Psoas muscle (tissue), 8 donors: Measurements from ENCODE around the gene ERVMER34-1. TPM values are rescaled to one million over a fixed set of nuclear protein-coding genes. Genes with fewer than 3 reads are reported as not detected.

Source experiments
- ATAC-seq, 4 donors: fragments of 200-7000 bp; cut with Tn5 transposase; one replicate each; pipeline ENCODE4 v1.9.1; 2020; ENCODE audit warnings: moderate library complexity in 3 of 4, mild to moderate bottlenecking in 2 of 4
- DNase-seq, 2 donors: peaks; one replicate each; pipeline ENCODE4 v3.0.0-alpha.2; 2020
- H3K27ac ChIP-seq: fragments of 200-600 bp; one replicate; pipeline ENCODE4 v1.8.0; 2022
- H3K27me3 ChIP-seq, 3 donors: fragments of 200-600 bp in 1 of 3; one replicate each; pipeline versions ENCODE4 v1.6.1 to v1.8.0; 2013 to 2022; ENCODE audit warnings: low read length in 2 of 3, mild to moderate bottlenecking in 2 of 3, moderate library complexity in 1 of 3; ENCODE audit not compliant: insufficient read depth in 3 of 3
- H3K36me3 ChIP-seq, 2 donors: fragments of 200-600 bp in 1 of 2; one replicate each; pipeline versions ENCODE4 v1.6.1 to v1.8.0; 2013 to 2022; ENCODE audit warnings: low read depth in 1 of 2, mild to moderate bottlenecking in 1 of 2, moderate library complexity in 1 of 2; ENCODE audit not compliant: insufficient read depth in 1 of 2
- H3K4me1 ChIP-seq: fragments of 200-600 bp; one replicate; pipeline ENCODE4 v1.8.0; 2022
- H3K4me3 ChIP-seq: fragments of 200-600 bp; one replicate; pipeline ENCODE4 v1.8.0; 2022; ENCODE audit warnings: mild to moderate bottlenecking
- H3K9me3 ChIP-seq: fragments of 200-600 bp; one replicate; pipeline ENCODE4 v1.8.0; 2022
- WGBS, 3 donors: extraction: QIAGEN DNeasy Blood & Tissue Kit; methylation state at CpG; one replicate each; pipeline versions ENCODE4 v1.1.6 to v1.1.7; 2013; 5-methylcytosine and 5-hydroxymethylcytosine counted together
- intact Hi-C, 2 donors: fragments of 100-400 bp; cut with DNase I; formaldehyde crosslinking; loops; one replicate each; pipeline versions ENCODE4 v1.11.0 to v1.14.2; 2022
- polyA plus RNA-seq, 3 donors: library from polyadenylated mRNA; stranded (reverse); fragments of 200-250 nt; gene quantifications; one replicate each; pipeline ENCODE4 v1.2.3, GENCODE V29; 2013
- total RNA-seq, 4 donors: library from RNA; stranded (reverse); fragmentation: NEBNext Ultra II Directional in 2 of 4; extraction: Animal tissue kit (Norgen Biotek cat#: 25700) in 2 of 4; gene quantifications; one replicate each; pipeline versions ENCODE4 v1.2.1 to v1.2.4, GENCODE V29; 2021 to 2023
- TF ChIP-seq, protein P1 (sequence below): fragments of 200-600 bp; IDR thresholded peaks from one replicate; pipeline ENCODE4 v1.8.0; 2022; ENCODE audit warnings: antibody characterized with exemption
- donor health status: healthy with polysubstance abuse.
- donor health status: DM: no; HTN: no; CAD: no; lungs with moderate emphysema.
- donor health status: Bipolar disorder and iron deficiency.
- donor health status: healthy.
- donor health status: DM: yes; HTN: yes; CAD: no.
- donor health status: DM: no; HTN: no; CAD: no.
- donor health status: DM: no; HTN: no; CAD: no.
- donor health status: DM: yes; HTN: yes; CAD: no.

The ERVMER34-1 gene
- total and polyA plus RNA-seq, 7 donors: 0.03 TPM; not detected in 6

DNA sequence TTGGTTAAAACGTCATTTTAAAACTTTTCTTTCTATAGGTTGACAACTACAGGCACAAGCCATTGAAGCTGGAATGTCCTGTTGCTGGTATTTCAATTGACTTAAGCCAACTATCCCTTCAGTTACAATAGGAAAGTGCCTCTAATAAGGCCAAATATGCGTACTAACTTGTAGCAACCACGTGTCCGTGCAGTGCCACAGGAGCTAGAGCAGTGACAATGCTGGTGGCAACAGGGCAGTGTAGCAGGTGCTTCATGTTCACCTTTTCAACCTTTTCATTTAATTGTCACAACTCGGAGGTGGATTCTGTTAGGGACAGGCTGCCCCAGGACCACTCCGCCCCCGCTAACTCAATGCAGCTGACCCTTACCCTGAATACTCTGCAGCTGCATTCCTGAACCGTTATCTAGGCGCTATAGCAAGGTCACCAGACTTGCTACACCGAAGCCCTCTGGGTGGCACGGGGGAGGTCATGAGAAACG is 37.7 kb downstream of the ERVMER34-1 start:
- no peak for DNase-seq
- intact Hi-C loops: loop anchor here (5.0 to 10.0 kb wide), 4 partner anchors 51 to 151 kb away; partner anchors contain the start of genes RASL11B (in 2 of the 2) and USP46 (in 1 of the 2)
- Histone ChIP-seq H3K4me1 (peaks cover 25% of the 10 kb centered on the region), H3K27me3 (no peaks in the 10 kb centered on the region), H3K27ac (peak overlapping the region; percentile 97), H3K36me3 (peaks cover 5 to 46% of the 10 kb centered on the region in 2 donors), H3K9me3 (no peaks in the 10 kb centered on the region), H3K4me3 (peak overlapping the region; percentile 93)
- TF ChIP-seq, protein P1, sequence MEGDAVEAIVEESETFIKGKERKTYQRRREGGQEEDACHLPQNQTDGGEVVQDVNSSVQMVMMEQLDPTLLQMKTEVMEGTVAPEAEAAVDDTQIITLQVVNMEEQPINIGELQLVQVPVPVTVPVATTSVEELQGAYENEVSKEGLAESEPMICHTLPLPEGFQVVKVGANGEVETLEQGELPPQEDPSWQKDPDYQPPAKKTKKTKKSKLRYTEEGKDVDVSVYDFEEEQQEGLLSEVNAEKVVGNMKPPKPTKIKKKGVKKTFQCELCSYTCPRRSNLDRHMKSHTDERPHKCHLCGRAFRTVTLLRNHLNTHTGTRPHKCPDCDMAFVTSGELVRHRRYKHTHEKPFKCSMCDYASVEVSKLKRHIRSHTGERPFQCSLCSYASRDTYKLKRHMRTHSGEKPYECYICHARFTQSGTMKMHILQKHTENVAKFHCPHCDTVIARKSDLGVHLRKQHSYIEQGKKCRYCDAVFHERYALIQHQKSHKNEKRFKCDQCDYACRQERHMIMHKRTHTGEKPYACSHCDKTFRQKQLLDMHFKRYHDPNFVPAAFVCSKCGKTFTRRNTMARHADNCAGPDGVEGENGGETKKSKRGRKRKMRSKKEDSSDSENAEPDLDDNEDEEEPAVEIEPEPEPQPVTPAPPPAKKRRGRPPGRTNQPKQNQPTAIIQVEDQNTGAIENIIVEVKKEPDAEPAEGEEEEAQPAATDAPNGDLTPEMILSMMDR: no peak
- WGBS, 3 donors: 61 to 69% (median 63%) methylated on average over 12 of the region's 12 CpGs
- no peak for ATAC-seq

DNA sequence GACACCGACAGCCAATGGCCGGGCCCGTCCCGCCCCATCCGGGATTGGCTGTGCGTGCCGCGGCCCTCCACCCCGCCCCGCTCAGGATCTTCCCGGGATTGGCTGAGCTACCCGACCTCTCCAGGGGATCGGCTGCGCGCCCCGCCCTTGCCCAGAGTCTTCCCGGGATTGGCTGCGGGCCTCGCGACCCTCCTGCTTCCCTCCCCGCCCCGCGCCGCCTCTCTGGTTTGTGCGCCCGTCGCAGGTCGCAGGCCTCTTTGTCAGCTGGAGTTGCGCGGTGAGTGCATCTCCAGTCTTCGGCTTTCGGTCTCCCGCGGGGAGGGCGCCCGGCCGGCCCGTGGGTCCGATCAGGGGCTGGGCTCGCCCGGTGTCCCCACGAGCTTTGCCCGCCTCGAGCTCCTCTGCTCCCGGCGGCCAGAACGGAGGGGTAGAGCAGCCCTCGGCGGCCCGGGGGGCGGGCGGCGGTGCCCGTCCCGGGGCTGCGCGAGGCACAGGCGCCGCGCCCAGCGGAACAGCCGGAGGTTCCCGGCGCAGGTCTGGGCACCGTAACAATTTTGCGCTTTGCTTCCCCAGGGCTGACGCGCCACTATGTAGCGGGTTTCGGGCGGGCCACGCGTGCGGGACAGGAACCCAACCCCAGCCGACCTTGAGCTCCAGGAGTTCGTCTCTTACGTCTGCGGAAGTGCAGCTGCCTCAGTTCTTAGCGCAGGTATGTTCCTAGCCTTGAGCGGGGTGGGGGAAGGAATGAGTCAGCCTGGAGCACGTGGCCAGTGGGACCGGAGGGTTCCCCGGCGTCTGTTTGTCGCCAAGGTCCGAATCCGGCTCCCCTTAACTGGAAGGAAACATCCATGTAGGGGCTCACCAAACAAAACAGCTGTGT is 38.7 kb downstream of the ERVMER34-1 start:
- H3K36me3 ChIP-seq: peaks cover 5 to 42% of the 10 kb centered on the region in 2 donors
- H3K27me3 ChIP-seq: no peaks in the 10 kb centered on the region
- 0 to 1% (median 1%) methylated on average over 69 to 87 of the region's 87 CpGs for WGBS, 3 donors
- ATAC-seq: peak; percentile 98 to 99 (median 98)
- peak overlapping the region; percentile 97 for H3K27ac ChIP-seq
- H3K4me3 ChIP-seq: peak overlapping the region; percentile 93
- H3K4me1 ChIP-seq: peaks cover 25% of the 10 kb centered on the region
- intact Hi-C loops: loop anchor here (5.0 to 10.0 kb wide), 4 partner anchors 50 to 152 kb away; partner anchors contain the start of genes RASL11B (in 2 of the 2) and USP46 (in 1 of the 2)
- TF ChIP-seq, protein P1: no peak
- no peaks in the 10 kb centered on the region for H3K9me3 ChIP-seq
- peak; percentile 99 for DNase-seq

DNA sequence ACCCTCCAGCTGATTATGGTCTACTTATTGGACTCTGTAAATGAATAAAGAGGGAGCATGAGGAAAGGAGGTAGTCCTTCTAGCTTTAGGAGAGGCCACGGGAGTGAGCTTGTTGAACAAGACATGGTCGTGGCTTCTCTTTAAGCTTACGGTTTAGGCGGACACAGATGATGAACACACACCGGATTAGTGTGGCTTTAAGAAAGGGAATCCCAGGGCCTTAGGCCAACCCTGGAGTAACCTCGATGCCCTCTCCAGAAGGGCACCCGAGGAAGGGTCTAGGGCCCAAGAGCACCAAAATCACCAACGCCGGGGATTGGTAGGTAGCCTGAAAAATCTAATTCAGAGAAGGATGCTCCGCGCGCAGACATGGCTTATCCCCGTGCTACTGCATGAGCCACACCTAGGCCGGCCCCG is 39.4 kb downstream of the ERVMER34-1 start:
- Histone ChIP-seq H3K4me1 (peaks cover 25% of the 10 kb centered on the region), H3K27ac (peak overlapping the region; percentile 43), H3K27me3 (no peaks in the 10 kb centered on the region), H3K9me3 (no peaks in the 10 kb centered on the region), H3K36me3 (peaks cover 5 to 36% of the 10 kb centered on the region in 2 donors), H3K4me3 (peak overlapping the region; percentile 93)
- no peak for DNase-seq
- intact Hi-C loops: loop anchor here (5.0 to 10.0 kb wide), 4 partner anchors 50 to 153 kb away; partner anchors contain the start of genes RASL11B (in 2 of the 2) and USP46 (in 1 of the 2)
- TF ChIP-seq, protein P1: no peak
- 5 to 9% (median 7%) methylated on average over 15 of the region's 15 CpGs for WGBS, 3 donors
- ATAC-seq: peak in 1 of 4 donors; percentile 7

DNA sequence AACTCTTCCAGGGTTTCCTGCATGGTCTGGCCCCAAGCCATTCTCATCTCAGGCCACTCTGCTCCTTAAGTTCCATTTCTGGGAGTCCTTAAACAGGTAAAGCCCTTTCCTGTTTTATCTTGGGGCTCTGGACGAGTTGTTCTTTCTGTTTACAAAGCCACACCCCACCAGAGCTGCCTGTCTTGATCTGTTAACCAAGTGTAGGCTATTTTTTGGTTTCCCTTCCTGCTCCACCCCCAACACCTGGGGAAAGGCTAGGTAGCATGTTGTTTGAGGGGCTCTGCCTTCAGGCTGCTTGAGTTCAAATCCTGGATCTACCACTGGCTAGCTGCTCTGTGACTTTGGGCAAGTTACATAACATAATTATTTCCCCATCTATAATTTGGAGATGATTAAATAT is 40.0 kb downstream of the ERVMER34-1 start:
- ATAC-seq (no peak), DNase-seq (no peak)
- Histone ChIP-seq H3K27ac (no peak overlapping the region), H3K9me3 (no peaks in the 10 kb centered on the region), H3K27me3 (no peaks in the 10 kb centered on the region), H3K4me3 (no peak overlapping the region), H3K36me3 (peaks cover 5 to 30% of the 10 kb centered on the region in 2 donors), H3K4me1 (peaks cover 25% of the 10 kb centered on the region)
- TF ChIP-seq, protein P1: no peak
- WGBS, 3 donors: 71 to 88% (median 75%) methylated on average over 1 of the region's 1 CpG
- intact Hi-C loops: loop anchor here (5.0 to 10.0 kb wide), 4 partner anchors 49 to 154 kb away; partner anchors contain the start of genes RASL11B (in 2 of the 2) and USP46 (in 1 of the 2)
